Measurements from ENCODE around the gene NACC2.

DNA sequence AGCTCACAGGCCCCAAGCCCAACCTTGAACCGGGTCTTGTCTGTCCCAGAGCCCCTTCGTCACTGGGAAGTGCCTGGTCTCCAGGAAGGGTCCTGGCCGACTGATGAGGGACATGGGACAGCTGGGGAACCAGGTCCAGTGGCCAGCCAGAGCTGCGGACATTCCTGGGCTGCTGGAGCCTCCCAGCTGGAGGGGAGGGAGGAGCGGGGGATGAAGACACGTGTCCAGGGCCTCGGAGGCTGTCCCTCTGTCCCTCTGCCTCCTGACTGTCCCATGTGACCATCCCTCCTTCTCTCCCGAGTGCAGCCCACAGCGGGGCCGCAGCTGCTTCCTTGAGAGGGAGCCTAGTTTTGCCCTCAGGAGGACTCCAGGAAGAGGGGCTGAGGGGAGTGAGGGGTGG is 92.2 kb downstream of the NACC2 start:
- TF ChIP-seq, protein P1, sequence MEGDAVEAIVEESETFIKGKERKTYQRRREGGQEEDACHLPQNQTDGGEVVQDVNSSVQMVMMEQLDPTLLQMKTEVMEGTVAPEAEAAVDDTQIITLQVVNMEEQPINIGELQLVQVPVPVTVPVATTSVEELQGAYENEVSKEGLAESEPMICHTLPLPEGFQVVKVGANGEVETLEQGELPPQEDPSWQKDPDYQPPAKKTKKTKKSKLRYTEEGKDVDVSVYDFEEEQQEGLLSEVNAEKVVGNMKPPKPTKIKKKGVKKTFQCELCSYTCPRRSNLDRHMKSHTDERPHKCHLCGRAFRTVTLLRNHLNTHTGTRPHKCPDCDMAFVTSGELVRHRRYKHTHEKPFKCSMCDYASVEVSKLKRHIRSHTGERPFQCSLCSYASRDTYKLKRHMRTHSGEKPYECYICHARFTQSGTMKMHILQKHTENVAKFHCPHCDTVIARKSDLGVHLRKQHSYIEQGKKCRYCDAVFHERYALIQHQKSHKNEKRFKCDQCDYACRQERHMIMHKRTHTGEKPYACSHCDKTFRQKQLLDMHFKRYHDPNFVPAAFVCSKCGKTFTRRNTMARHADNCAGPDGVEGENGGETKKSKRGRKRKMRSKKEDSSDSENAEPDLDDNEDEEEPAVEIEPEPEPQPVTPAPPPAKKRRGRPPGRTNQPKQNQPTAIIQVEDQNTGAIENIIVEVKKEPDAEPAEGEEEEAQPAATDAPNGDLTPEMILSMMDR (IDR thresholded peaks at IDR 0.05; ENCODE audit: insufficient read depth, low read depth, low read length) = no peak
- TF ChIP-seq EZH2 (IDR thresholded peaks at IDR 0.05; ENCODE audit: insufficient read depth, low read length) = no peak

All from astrocyte (in vitro differentiated cells and primary cell).